GM12892 (cell line): Measurements from ENCODE around the gene ACAD10.

Experiments used
- POLR2A ChIP-seq: IDR thresholded peaks from 2 replicates; pipeline ENCODE4 v1.6.1; 2011; ENCODE audit warnings: low read depth, low read length, control low read depth
- TAF1 ChIP-seq: IDR thresholded peaks from 2 replicates; pipeline ENCODE4 v1.6.1; 2011; ENCODE audit warnings: low read depth, mild to moderate bottlenecking, control low read depth, low read length, borderline replicate concordance

GRCh38 chr12:111673503-111673902 is 12.3 kb upstream of the ACAD10 start:
- TF ChIP-seq TAF1 (no peak), POLR2A (no peak)
